HepG2 (cell line): Measurements from ENCODE around the gene COX14. TPM values are rescaled to one million over a fixed set of nuclear protein-coding genes. Genes with fewer than 3 reads are reported as not detected.

Source experiments
- ARID2 ChIP-seq: sonication (generic); formaldehyde crosslinking; IDR thresholded peaks from 2 replicates; pipeline ENCODE4 v1.8.1; 2022; ENCODE audit warnings: mild to moderate bottlenecking, missing genetic modification reagents, borderline replicate concordance
- CREBL2 ChIP-seq: sonication (generic); formaldehyde crosslinking; IDR thresholded peaks from 2 replicates; pipeline ENCODE4 v1.8.1; 2023; ENCODE audit warnings: missing genetic modification reagents, mild to moderate bottlenecking, borderline replicate concordance
- HCFC1 ChIP-seq: fragments of 150-350 bp; IDR thresholded peaks from 2 replicates; pipeline ENCODE4 v1.6.1; 2014; ENCODE audit warnings: low read depth, low read length
- IKZF5 ChIP-seq: IDR thresholded peaks from 2 replicates; pipeline ENCODE4 v1.6.1; 2018; ENCODE audit warnings: missing genetic modification reagents, mild to moderate bottlenecking, missing compliant biosample characterization
- LRRFIP1 ChIP-seq: sonication (generic); formaldehyde crosslinking; conservative IDR thresholded peaks from 2 replicates; pipeline ENCODE4 v1.4.0; 2020; ENCODE audit warnings: missing genetic modification reagents
- NFE2 ChIP-seq: sonication (generic); formaldehyde crosslinking; IDR thresholded peaks from 2 replicates; pipeline ENCODE4 v1.4.0; 2020; ENCODE audit warnings: missing genetic modification reagents
- PLRG1 ChIP-seq: fragments of 450-650 bp; conservative IDR thresholded peaks from 2 replicates; pipeline ENCODE4 v1.6.1; 2016
- RBAK ChIP-seq: sonication (generic); formaldehyde crosslinking; IDR thresholded peaks from 2 replicates; pipeline ENCODE4 v1.5.1; 2020; ENCODE audit warnings: mild to moderate bottlenecking, missing genetic modification reagents
- RELA ChIP-seq: sonication (generic); formaldehyde crosslinking; IDR thresholded peaks from 2 replicates; pipeline ENCODE4 v1.4.0; 2020; ENCODE audit warnings: missing genetic modification reagents
- SMC3 ChIP-seq: IDR thresholded peaks from 2 replicates; pipeline ENCODE4 v1.6.1; 2011; ENCODE audit warnings: low read length, improper control_type of control experiment
- THAP11 ChIP-seq: IDR thresholded peaks from 2 replicates; pipeline ENCODE4 v1.6.1; 2016; ENCODE audit warnings: missing biosample characterization, missing genetic modification reagents
- TMF1 ChIP-seq: sonication (generic); formaldehyde crosslinking; IDR thresholded peaks from 2 replicates; pipeline ENCODE4 v1.8.1; 2022; ENCODE audit warnings: low read depth, missing genetic modification reagents
- ZFP1 ChIP-seq: IDR thresholded peaks from 2 replicates; pipeline ENCODE4 v1.6.1; 2016
- ZNF362 ChIP-seq: sonication (generic); formaldehyde crosslinking; IDR thresholded peaks from 2 replicates; pipeline ENCODE4 v1.4.0; 2020; ENCODE audit warnings: missing genetic modification reagents, mild to moderate bottlenecking, borderline replicate concordance
- ZNF549 ChIP-seq: sonication (generic); formaldehyde crosslinking; IDR thresholded peaks from 2 replicates; pipeline ENCODE4 v1.5.0; 2020; ENCODE audit warnings: missing genetic modification reagents
- ZNF562 ChIP-seq: sonication (generic); formaldehyde crosslinking; IDR thresholded peaks from 2 replicates; pipeline ENCODE4 v1.8.0; 2022; ENCODE audit warnings: missing genetic modification reagents, borderline replicate concordance
- ZNF646 ChIP-seq: sonication (generic); formaldehyde crosslinking; IDR thresholded peaks from 2 replicates; pipeline ENCODE4 v1.9.0; 2021; ENCODE audit warnings: mild to moderate bottlenecking, missing genetic modification reagents
- ZNF670 ChIP-seq: sonication (generic); formaldehyde crosslinking; IDR thresholded peaks from 2 replicates; pipeline ENCODE4 v1.8.0; 2022; ENCODE audit warnings: mild to moderate bottlenecking, missing genetic modification reagents, borderline replicate concordance
- ZNF724P ChIP-seq: sonication (generic); formaldehyde crosslinking; IDR thresholded peaks from 2 replicates; pipeline ENCODE4 v1.8.0; 2022; ENCODE audit warnings: missing genetic modification reagents, borderline replicate concordance
- polyA plus RNA-seq, 8 experiments: library from polyadenylated mRNA; depleted of rRNA in 3 of 8; stranded (reverse) in 7 of 8; unstranded in 1 of 8; fragments of >200 nt; fragmentation: Illumina TruSeq in 4 of 8; extraction: Trizol in 4 of 8; gene quantifications; 2 replicates each; pipeline versions ENCODE4 v1.2.1 to v1.2.3, GENCODE V29; 2011 to 2016; ENCODE audit warnings: low read depth in 4 of 8, missing spikeins in 1 of 8, mixed read lengths in 1 of 8; ENCODE audit not compliant: insufficient read depth in 1 of 8
- total RNA-seq, 5 experiments: library from RNA; depleted of rRNA; stranded (reverse); fragments of >200 nt; fragmentation: Illumina TruSeq; extraction: Trizol; gene quantifications; 2 replicates each; pipeline ENCODE4 v1.2.3, GENCODE V29; 2016; ENCODE audit warnings: low read depth in 1 of 5

Gene COX14
- total and polyA plus RNA-seq, 2 of the 13 experiments (the other 11 are each of a cell fraction or from before 2014, with no cell fraction given): 53.0 to 71.6 TPM

GRCh38 chr12:50082644-50083043 lies 29.4 kb upstream of the COX14 start (continued):
- TF ChIP-seq ZNF646 (CRISPR knock-in tag) (no peak), SMC3 (no peak), PLRG1 (no peak), RELA (CRISPR knock-in tag) (no peak), ZNF562 (CRISPR knock-in tag) (no peak), ZNF549 (CRISPR knock-in tag) (no peak), ZFP1 (no peak), RBAK (CRISPR knock-in tag) (no peak), ZNF724P (no peak), TMF1 (CRISPR knock-in tag) (no peak), NFE2 (CRISPR knock-in tag) (no peak), ARID2 (CRISPR knock-in tag) (no peak), IKZF5 (CRISPR knock-in tag) (peak; percentile 63; the same call in 1 of the 2 replicates), ZNF362 (CRISPR knock-in tag) (no peak), HCFC1 (no peak), ZNF670 (CRISPR knock-in tag) (no peak), LRRFIP1 (CRISPR knock-in tag) (no peak), THAP11 (CRISPR knock-in tag) (peak; percentile 72), CREBL2 (CRISPR knock-in tag) (no peak)
